GM18519 (cell line): ENCODE measurements around the gene UBR4.

Experiments used
- ATAC-seq: cut with Tn5 transposase; IDR thresholded peaks from one replicate; pipeline ENCODE4 v1.9.1; 2021; ENCODE audit warnings: mild to moderate bottlenecking, moderate library complexity; ENCODE audit not compliant: unreplicated experiment, low FRiP score

The UBR4 gene

GRCh38 chr1:19061798-19062197 lies 148.3 kb downstream of the UBR4 start:
- ATAC-seq: no peak

GRCh38 chr1:19061343-19061742 lies 148.7 kb downstream of the UBR4 start:
- no peak for ATAC-seq

GRCh38 chr1:19059773-19060172 lies 150.3 kb downstream of the UBR4 start:
- ATAC-seq: no peak

- no peak for ATAC-seq
Measured at GRCh38 chr1:19058476-19058797, 151.6 kb downstream of the UBR4 start.

GRCh38 chr1:19057784-19058475 lies 152.1 kb downstream of the UBR4 start:
- no peak for ATAC-seq

GRCh38 chr1:19057182-19057779 lies 152.8 kb downstream of the UBR4 start:
- ATAC-seq: no peak

- ATAC-seq: no peak
Measured at GRCh38 chr1:19055701-19056100, 154.4 kb downstream of the UBR4 start.

- ATAC-seq: no peak
Measured at GRCh38 chr1:19055001-19055400, 155.1 kb downstream of the UBR4 start.

- ATAC-seq: no peak
Measured at GRCh38 chr1:19054216-19054615, 155.8 kb downstream of the UBR4 start.

- ATAC-seq: no peak
Measured at GRCh38 chr1:19053486-19053885, 156.6 kb downstream of the UBR4 start.

- ATAC-seq: no peak
Measured at GRCh38 chr1:19049798-19050197, 160.3 kb downstream of the UBR4 start.

GRCh38 chr1:19049128-19049768 lies 160.8 kb downstream of the UBR4 start:
- no peak for ATAC-seq

GRCh38 chr1:19046972-19047731 lies 162.9 kb downstream of the UBR4 start:
- ATAC-seq: no peak

GRCh38 chr1:19045898-19046880 lies 163.9 kb downstream of the UBR4 start:
- ATAC-seq: no peak

GRCh38 chr1:19044975-19045831 lies 164.9 kb downstream of the UBR4 start:
- no peak for ATAC-seq

GRCh38 chr1:19044471-19044870 lies 165.6 kb downstream of the UBR4 start:
- no peak for ATAC-seq

- no peak for ATAC-seq
Measured at GRCh38 chr1:19043579-19044443, 166.3 kb downstream of the UBR4 start.
